Fibroblast of lung (primary cell): Measurements from ENCODE around the gene ETHE1. TPM values are rescaled to one million over a fixed set of nuclear protein-coding genes. Genes with fewer than 3 reads are reported as not detected.

Source experiments
- DNase-seq, 2 donors: peaks; one replicate each; pipeline versions ENCODE4 v3.0.0 to v3.0.0-alpha.2; 2010; ENCODE audit warnings: low read depth in 2 of 2
- H2AFZ ChIP-seq: 2 replicates; pipeline ENCODE4 v1.5.1; 2012; ENCODE audit warnings: low read length, control low read depth, inconsistent platforms
- H3K27ac ChIP-seq: 2 replicates; pipeline ENCODE4 v1.5.1; 2011; ENCODE audit warnings: low read length, control low read depth; ENCODE audit not compliant: insufficient read depth
- H3K27me3 ChIP-seq: 2 replicates; pipeline ENCODE4 v1.5.1; 2011; ENCODE audit warnings: mild to moderate bottlenecking, low read length; ENCODE audit not compliant: control insufficient read depth, insufficient read depth
- H3K36me3 ChIP-seq: 2 replicates; pipeline ENCODE4 v1.5.1; 2011; ENCODE audit warnings: low read length; ENCODE audit not compliant: control insufficient read depth, insufficient read depth
- H3K4me1 ChIP-seq: 2 replicates; pipeline ENCODE4 v1.5.1; 2011; ENCODE audit warnings: low read length; ENCODE audit not compliant: control insufficient read depth, insufficient read depth; ENCODE audit errors: extremely low read depth
- H3K4me2 ChIP-seq: 2 replicates; pipeline ENCODE4 v1.5.1; 2011; ENCODE audit warnings: low read length, control low read depth; ENCODE audit not compliant: insufficient read depth; ENCODE audit errors: extremely low read depth
- H3K4me3 ChIP-seq, 4 experiments: fragments of 200-600 bp in 1 of 4; sonication (generic) in 1 of 4; replicated peaks in 1 of 4; 2 replicates each; pipeline ENCODE4 v1.5.1; 2011 to 2016; ENCODE audit warnings: low read length in 4 of 4, low read depth in 3 of 4, mild to moderate bottlenecking in 3 of 4, control low read depth in 2 of 4, inconsistent platforms in 1 of 4, mixed read lengths in 1 of 4; ENCODE audit not compliant: insufficient read depth in 1 of 4; ENCODE audit errors: control extremely low read depth in 1 of 4
- H3K79me2 ChIP-seq: 2 replicates; pipeline ENCODE4 v1.5.1; 2012; ENCODE audit warnings: mild to moderate bottlenecking, low read length, inconsistent platforms; ENCODE audit not compliant: control insufficient read depth, insufficient read depth
- H3K9ac ChIP-seq: 2 replicates; pipeline ENCODE4 v1.5.1; 2011; ENCODE audit warnings: mild to moderate bottlenecking, low read length, control low read depth; ENCODE audit not compliant: insufficient read depth
- H3K9me3 ChIP-seq: 2 replicates; pipeline ENCODE4 v1.5.1; 2012; ENCODE audit warnings: low read depth, low read length; ENCODE audit not compliant: control insufficient read depth, insufficient read depth
- H4K20me1 ChIP-seq: 2 replicates; pipeline ENCODE4 v1.5.1; 2011; ENCODE audit warnings: low read length; ENCODE audit not compliant: control insufficient read depth, insufficient read depth; ENCODE audit errors: extremely low read depth
- EZH2 ChIP-seq: IDR thresholded peaks from 2 replicates; pipeline ENCODE4 v1.5.1; 2012; ENCODE audit warnings: low read length, control low read depth, mild to moderate bottlenecking; ENCODE audit errors: missing control alignments
- polyA plus RNA-seq, 2 donors: library from polyadenylated mRNA; depleted of rRNA in 1 of 2; stranded (reverse) in 1 of 2; unstranded in 1 of 2; fragments of >200 nt; gene quantifications; 2 replicates each; pipeline ENCODE4 v1.2.1, GENCODE V29; 2011 to 2012; ENCODE audit warnings: missing spikeins in 1 of 2
- total RNA-seq: library from RNA; depleted of rRNA; stranded (reverse); fragments of >200 nt; gene quantifications from 2 replicates; pipeline ENCODE4 v1.2.1, GENCODE V29; 2014
- TF ChIP-seq, protein P1 (sequence below), 2 donors: IDR thresholded peaks in 1 of 2; conservative IDR thresholded peaks in 1 of 2; 1 replicate in 1 of 2; 2 replicates in 1 of 2; pipeline ENCODE4 v1.5.1; 2011 to 2012; ENCODE audit warnings: low read length in 2 of 2, control low read depth in 1 of 2, inconsistent platforms in 1 of 2, low read depth in 1 of 2, mild to moderate bottlenecking in 1 of 2

Gene ETHE1
- total and polyA plus RNA-seq, 2 donors (not counting 1 experiment from before 2014, with no cell fraction given), result 65.2 to 112 TPM

DNA sequence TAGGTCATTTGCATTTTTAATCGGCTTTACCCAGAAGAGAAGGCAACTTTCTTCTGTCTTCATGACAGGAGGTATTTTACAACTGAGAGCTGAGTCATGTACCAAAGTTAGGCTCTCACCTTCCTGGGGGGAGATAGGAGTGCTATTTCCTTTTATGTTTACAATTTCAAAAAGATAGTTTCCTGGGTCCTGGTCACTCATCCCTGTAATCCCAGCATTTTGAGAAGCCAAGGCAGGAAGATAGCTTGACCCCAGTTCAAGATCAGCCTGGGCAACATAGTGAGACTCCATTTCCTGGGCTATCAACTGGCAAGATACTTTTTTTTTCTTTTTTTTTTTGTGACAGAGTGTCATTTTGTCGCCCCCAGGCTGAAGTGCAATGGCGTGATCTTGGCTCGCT lies 69.2 kb downstream of the ETHE1 start:
- H3K27ac ChIP-seq, result no peak overlapping the region
- no peak overlapping the region for H3K9ac ChIP-seq
- no peaks in the 10 kb centered on the region for H3K79me2 ChIP-seq
- H3K9me3 ChIP-seq, result no peaks in the 10 kb centered on the region
- H3K4me2 ChIP-seq, result no peak overlapping the region
- no peaks in the 10 kb centered on the region for H3K36me3 ChIP-seq
- no peaks in the 10 kb centered on the region for H3K4me1 ChIP-seq
- H3K4me3 ChIP-seq, result no peak overlapping the region
- H4K20me1 ChIP-seq, result no peaks in the 10 kb centered on the region
- no peak overlapping the region for H2AFZ ChIP-seq
- no peak for TF ChIP-seq EZH2
- TF ChIP-seq, protein P1, sequence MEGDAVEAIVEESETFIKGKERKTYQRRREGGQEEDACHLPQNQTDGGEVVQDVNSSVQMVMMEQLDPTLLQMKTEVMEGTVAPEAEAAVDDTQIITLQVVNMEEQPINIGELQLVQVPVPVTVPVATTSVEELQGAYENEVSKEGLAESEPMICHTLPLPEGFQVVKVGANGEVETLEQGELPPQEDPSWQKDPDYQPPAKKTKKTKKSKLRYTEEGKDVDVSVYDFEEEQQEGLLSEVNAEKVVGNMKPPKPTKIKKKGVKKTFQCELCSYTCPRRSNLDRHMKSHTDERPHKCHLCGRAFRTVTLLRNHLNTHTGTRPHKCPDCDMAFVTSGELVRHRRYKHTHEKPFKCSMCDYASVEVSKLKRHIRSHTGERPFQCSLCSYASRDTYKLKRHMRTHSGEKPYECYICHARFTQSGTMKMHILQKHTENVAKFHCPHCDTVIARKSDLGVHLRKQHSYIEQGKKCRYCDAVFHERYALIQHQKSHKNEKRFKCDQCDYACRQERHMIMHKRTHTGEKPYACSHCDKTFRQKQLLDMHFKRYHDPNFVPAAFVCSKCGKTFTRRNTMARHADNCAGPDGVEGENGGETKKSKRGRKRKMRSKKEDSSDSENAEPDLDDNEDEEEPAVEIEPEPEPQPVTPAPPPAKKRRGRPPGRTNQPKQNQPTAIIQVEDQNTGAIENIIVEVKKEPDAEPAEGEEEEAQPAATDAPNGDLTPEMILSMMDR (conservative IDR thresholded peaks at IDR 0.05 in 1 of 2, IDR thresholded peaks at IDR 0.05 in 1 of 2; ENCODE audit: low read depth in 1 of 2, low read length in 2 of 2), result no peak
- DNase-seq, result no peak
- H3K27me3 ChIP-seq, result no peaks in the 10 kb centered on the region

Other genes starting within 250 kb of the ETHE1 start
- under 0.01 and 0.33 TPM in 2 replicates for gene CD177, start 173.5 kb downstream of the ETHE1 start, total RNA-seq
- gene CD177, start 173.5 kb downstream of the ETHE1 start, polyA plus RNA-seq, result 0.19 and 0.30 TPM in 2 replicates
- not detected in 2 replicates for gene TEX101, start 112.3 kb downstream of the ETHE1 start, total RNA-seq
- not detected in 2 replicates for gene TEX101, start 112.3 kb downstream of the ETHE1 start, polyA plus RNA-seq
- gene LYPD3, start 61.6 kb downstream of the ETHE1 start, total RNA-seq, result 0.50 and 0.51 TPM in 2 replicates
- gene LYPD3, start 61.6 kb downstream of the ETHE1 start, polyA plus RNA-seq, result 0.35 and 1.4 TPM in 2 replicates
- gene PHLDB3, start 22.5 kb downstream of the ETHE1 start, total RNA-seq, result 22.3 and 35.8 TPM in 2 replicates
- gene PHLDB3, start 22.5 kb downstream of the ETHE1 start, polyA plus RNA-seq, result 1.8 and 4.4 TPM in 2 replicates
- gene ZNF575, start 6.0 kb upstream of the ETHE1 start, total RNA-seq, result 0.26 and 0.33 TPM in 2 replicates
- 0.27 TPM in 2 replicates for gene ZNF575, start 6.0 kb upstream of the ETHE1 start, polyA plus RNA-seq
- gene XRCC1, start 48.3 kb upstream of the ETHE1 start, total RNA-seq, result 13.6 and 14.5 TPM in 2 replicates
- gene XRCC1, start 48.3 kb upstream of the ETHE1 start, polyA plus RNA-seq, result 8.6 and 17.5 TPM in 2 replicates
- gene PINLYP, start 48.6 kb upstream of the ETHE1 start, total RNA-seq, result 7.2 and 14.7 TPM in 2 replicates
- 5.1 TPM in 2 replicates for gene PINLYP, start 48.6 kb upstream of the ETHE1 start, polyA plus RNA-seq
- 11.6 and 12.2 TPM in 2 replicates for gene IRGQ, start 68.9 kb upstream of the ETHE1 start, total RNA-seq
- 11.7 TPM in 2 replicates for gene IRGQ, start 68.9 kb upstream of the ETHE1 start, polyA plus RNA-seq
- gene ZNF576, start 69.4 kb upstream of the ETHE1 start, total RNA-seq, result 8.7 and 9.7 TPM in 2 replicates
- gene ZNF576, start 69.4 kb upstream of the ETHE1 start, polyA plus RNA-seq, result 7.0 and 10.3 TPM in 2 replicates
- under 0.01 TPM in 1 of 2 replicates, not detected in the other for gene SRRM5, start 84.9 kb upstream of the ETHE1 start, total RNA-seq
- gene SRRM5, start 84.9 kb upstream of the ETHE1 start, polyA plus RNA-seq, result 0.03 and 0.06 TPM in 2 replicates
- 38.5 and 43.9 TPM in 2 replicates for gene ZNF428, start 92.4 kb upstream of the ETHE1 start, total RNA-seq
- gene ZNF428, start 92.4 kb upstream of the ETHE1 start, polyA plus RNA-seq, result 14.0 and 17.2 TPM in 2 replicates
- gene CADM4, start 112.6 kb upstream of the ETHE1 start, total RNA-seq, result 1.5 and 2.1 TPM in 2 replicates
- gene CADM4, start 112.6 kb upstream of the ETHE1 start, polyA plus RNA-seq, result 0.49 and 1.5 TPM in 2 replicates
- 31.1 and 48.1 TPM in 2 replicates for gene PLAUR, start 143.0 kb upstream of the ETHE1 start, total RNA-seq
- 64.6 and 83.9 TPM in 2 replicates for gene PLAUR, start 143.0 kb upstream of the ETHE1 start, polyA plus RNA-seq
- not detected in 2 replicates for gene IRGC, start 188.9 kb upstream of the ETHE1 start, total RNA-seq
- gene IRGC, start 188.9 kb upstream of the ETHE1 start, polyA plus RNA-seq, result not detected in 2 replicates
- gene SMG9, start 227.8 kb upstream of the ETHE1 start, total RNA-seq, result 5.9 and 6.1 TPM in 2 replicates
- 6.0 and 10.2 TPM in 2 replicates for gene SMG9, start 227.8 kb upstream of the ETHE1 start, polyA plus RNA-seq